ENCODE data around the gene MYBL2. TPM values are rescaled to one million over a fixed set of nuclear protein-coding genes. Genes with fewer than 3 reads are reported as not detected.

MYBL2 gene
- total and polyA plus RNA-seq, 2 experiments from 2014 or later = 3.5 to 13.8 TPM

GRCh38 chr20:43700627-43701026 is 33.7 kb downstream of the MYBL2 start:
- Histone ChIP-seq H3K79me2 (no peaks in the 10 kb centered on the region), H3K27me3 (no peaks in the 10 kb centered on the region), H2AFZ (no peak overlapping the region), H3K4me2 (no peak overlapping the region), H3K4me3 (no peak overlapping the region), H3K9me3 (ENCODE audit: low read depth) (no peaks in the 10 kb centered on the region), H3K36me3 (replicated peaks; ENCODE audit: insufficient read depth, low read depth) (no peaks in the 10 kb centered on the region), H3K27ac (no peak overlapping the region), H3K9me2 (replicated peaks; ENCODE audit: insufficient read depth) (no peaks in the 10 kb centered on the region), H4K20me1 (ENCODE audit: insufficient read depth, poor library complexity, severe bottlenecking) (no peaks in the 10 kb centered on the region), H3K4me1 (ENCODE audit: insufficient read depth) (no peaks in the 10 kb centered on the region)
- TF ChIP-seq EZH2 (IDR thresholded peaks at IDR 0.05; ENCODE audit: borderline replicate concordance) (no peak), EZH2phosphoT487 (IDR thresholded peaks at IDR 0.05; ENCODE audit: low read depth, severe bottlenecking, unreplicated experiment) (no peak), CTCF (IDR thresholded peaks at IDR 0.05; ENCODE audit: poor library complexity) (no peak)
- no peak for DNase-seq (ENCODE audit: low spot score)
- WGBS (ENCODE audit: low lambda C conversion rate, missing lambda C conversion rate) = 98% methylated on average over 8 of the region's 8 CpGs

- over 99% methylated on average over 14 of the region's 14 CpGs for WGBS (ENCODE audit: low lambda C conversion rate, missing lambda C conversion rate)
- Histone ChIP-seq H3K79me2 (no peaks in the 10 kb centered on the region), H3K36me3 (replicated peaks; ENCODE audit: insufficient read depth, low read depth) (no peaks in the 10 kb centered on the region), H3K27ac (no peak overlapping the region), H3K9me3 (ENCODE audit: low read depth) (no peaks in the 10 kb centered on the region), H3K4me1 (ENCODE audit: insufficient read depth) (no peaks in the 10 kb centered on the region), H2AFZ (no peak overlapping the region), H3K4me2 (no peak overlapping the region), H3K4me3 (no peak overlapping the region), H3K27me3 (no peaks in the 10 kb centered on the region), H3K9me2 (replicated peaks; ENCODE audit: insufficient read depth) (no peaks in the 10 kb centered on the region), H4K20me1 (ENCODE audit: insufficient read depth, poor library complexity, severe bottlenecking) (no peaks in the 10 kb centered on the region)
- DNase-seq (ENCODE audit: low spot score) = no peak
- TF ChIP-seq CTCF (IDR thresholded peaks at IDR 0.05; ENCODE audit: poor library complexity) = no peak
- TF ChIP-seq EZH2phosphoT487 (IDR thresholded peaks at IDR 0.05; ENCODE audit: low read depth, severe bottlenecking, unreplicated experiment) = no peak
- no peak for TF ChIP-seq EZH2 (IDR thresholded peaks at IDR 0.05; ENCODE audit: borderline replicate concordance)
Observed at GRCh38 chr20:43702502-43702901, 35.6 kb downstream of the MYBL2 start.

GRCh38 chr20:43710370-43711044 is 43.6 kb downstream of the MYBL2 start:
- Histone ChIP-seq H3K4me2 (no peak overlapping the region), H3K4me1 (ENCODE audit: insufficient read depth) (no peaks in the 10 kb centered on the region), H3K9me2 (replicated peaks; ENCODE audit: insufficient read depth) (no peaks in the 10 kb centered on the region), H3K79me2 (no peaks in the 10 kb centered on the region), H3K27ac (no peak overlapping the region), H3K27me3 (no peaks in the 10 kb centered on the region), H3K4me3 (no peak overlapping the region), H3K9me3 (ENCODE audit: low read depth) (no peaks in the 10 kb centered on the region), H2AFZ (no peak overlapping the region), H3K36me3 (replicated peaks; ENCODE audit: insufficient read depth, low read depth) (no peaks in the 10 kb centered on the region), H4K20me1 (ENCODE audit: insufficient read depth, poor library complexity, severe bottlenecking) (no peaks in the 10 kb centered on the region)
- DNase-seq (ENCODE audit: low spot score) = no peak
- WGBS (ENCODE audit: low lambda C conversion rate, missing lambda C conversion rate) = 96% methylated on average over 9 of the region's 9 CpGs
- TF ChIP-seq EZH2 (IDR thresholded peaks at IDR 0.05; ENCODE audit: borderline replicate concordance) (no peak), CTCF (IDR thresholded peaks at IDR 0.05; ENCODE audit: poor library complexity) (no peak), EZH2phosphoT487 (IDR thresholded peaks at IDR 0.05; ENCODE audit: low read depth, severe bottlenecking, unreplicated experiment) (no peak)
